ENCODE measurements around the gene EIF4G3.

DNA sequence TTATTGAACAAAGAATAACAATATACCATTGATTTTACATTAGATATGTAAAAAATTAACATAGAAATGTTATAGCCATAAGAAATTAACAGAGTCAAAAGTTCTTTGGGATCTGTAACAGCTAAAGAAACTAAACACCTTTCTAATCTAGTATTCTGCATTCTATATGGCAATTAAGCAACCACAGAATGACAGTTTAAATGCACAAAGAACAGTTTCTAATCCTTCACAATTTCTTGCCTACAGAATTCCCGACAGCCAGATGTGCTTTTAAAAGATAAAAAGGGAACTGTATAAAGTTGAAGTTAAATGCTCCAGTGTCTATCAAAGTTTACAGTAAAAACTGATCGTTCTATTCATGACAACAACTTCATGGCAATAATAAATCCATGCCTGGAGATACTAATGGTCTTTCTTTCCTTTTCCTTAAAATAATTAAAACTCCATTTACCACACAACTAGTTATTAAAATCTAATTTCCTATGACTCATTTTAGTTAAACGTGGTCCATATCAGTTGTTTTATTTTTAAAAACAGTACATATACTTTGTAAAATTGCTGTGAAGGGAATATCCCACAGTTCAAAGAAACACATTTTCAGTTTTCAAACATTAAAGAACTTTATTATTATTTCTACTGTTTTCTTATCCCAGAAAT, 110.2 kb downstream of the EIF4G3 start:
- TF ChIP-seq, protein P1, sequence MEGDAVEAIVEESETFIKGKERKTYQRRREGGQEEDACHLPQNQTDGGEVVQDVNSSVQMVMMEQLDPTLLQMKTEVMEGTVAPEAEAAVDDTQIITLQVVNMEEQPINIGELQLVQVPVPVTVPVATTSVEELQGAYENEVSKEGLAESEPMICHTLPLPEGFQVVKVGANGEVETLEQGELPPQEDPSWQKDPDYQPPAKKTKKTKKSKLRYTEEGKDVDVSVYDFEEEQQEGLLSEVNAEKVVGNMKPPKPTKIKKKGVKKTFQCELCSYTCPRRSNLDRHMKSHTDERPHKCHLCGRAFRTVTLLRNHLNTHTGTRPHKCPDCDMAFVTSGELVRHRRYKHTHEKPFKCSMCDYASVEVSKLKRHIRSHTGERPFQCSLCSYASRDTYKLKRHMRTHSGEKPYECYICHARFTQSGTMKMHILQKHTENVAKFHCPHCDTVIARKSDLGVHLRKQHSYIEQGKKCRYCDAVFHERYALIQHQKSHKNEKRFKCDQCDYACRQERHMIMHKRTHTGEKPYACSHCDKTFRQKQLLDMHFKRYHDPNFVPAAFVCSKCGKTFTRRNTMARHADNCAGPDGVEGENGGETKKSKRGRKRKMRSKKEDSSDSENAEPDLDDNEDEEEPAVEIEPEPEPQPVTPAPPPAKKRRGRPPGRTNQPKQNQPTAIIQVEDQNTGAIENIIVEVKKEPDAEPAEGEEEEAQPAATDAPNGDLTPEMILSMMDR (conservative IDR thresholded peaks at IDR 0.05), result no peak
- TF ChIP-seq ZFX (IDR thresholded peaks at IDR 0.05), result no peak

All from C4-2B (cell line).